ENCODE results near the gene MPRIP. TPM values are rescaled to one million over a fixed set of nuclear protein-coding genes. Genes with fewer than 3 reads are reported as not detected.
A peak's percentile ranks its signal among the peaks of the same experiment; 100 is the strongest.

Gene MPRIP
- total RNA-seq, 1 experiment from 2014 or later, result 443 TPM

DNA sequence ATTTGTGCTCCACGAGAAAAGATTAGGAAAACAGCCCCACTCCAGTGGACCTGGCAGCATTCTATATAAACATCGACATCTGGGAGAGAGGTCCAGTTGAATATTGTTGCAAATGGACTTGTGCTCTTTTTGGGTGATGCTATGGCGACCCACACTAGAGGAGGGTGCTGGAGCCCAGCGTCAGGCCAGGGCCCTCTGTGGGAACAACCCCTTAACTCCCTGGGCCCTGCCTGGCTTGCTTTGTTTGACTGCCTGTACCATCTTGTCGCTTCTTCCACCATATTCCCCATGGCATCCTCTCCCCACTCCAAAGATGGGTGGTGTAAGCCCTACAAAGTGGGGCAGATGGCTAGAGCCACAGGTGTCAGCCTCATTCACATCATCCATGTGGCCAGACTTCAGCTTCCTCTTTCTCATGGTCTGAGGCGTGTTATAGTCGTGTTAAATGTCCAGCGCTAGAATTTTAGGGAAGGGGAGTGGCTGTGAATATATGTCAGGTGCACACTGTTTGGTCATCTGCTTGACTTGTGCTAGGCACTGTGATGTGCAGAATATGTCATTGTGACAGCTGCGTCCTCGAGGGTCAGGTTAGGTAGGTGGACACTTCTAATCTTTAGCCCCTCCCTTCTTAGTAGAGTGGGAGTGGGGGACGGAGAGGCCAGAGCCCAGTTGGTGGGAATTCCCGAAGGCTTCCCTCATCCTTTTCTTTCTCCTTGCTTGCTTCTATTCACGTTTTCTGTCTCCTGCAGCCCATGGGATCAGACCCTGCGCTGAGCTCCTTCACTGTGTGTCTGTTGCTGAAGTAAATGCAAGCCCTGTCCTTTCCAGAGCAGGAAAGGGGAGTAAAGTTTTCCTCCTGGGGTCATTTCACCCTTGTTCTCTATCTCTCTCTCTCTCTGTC lies 49.8 kb downstream of the MPRIP start:
- TF ChIP-seq EZH2 (IDR thresholded peaks at IDR 0.05; ENCODE audit: low read depth), result no peak
- TF ChIP-seq, protein P1, sequence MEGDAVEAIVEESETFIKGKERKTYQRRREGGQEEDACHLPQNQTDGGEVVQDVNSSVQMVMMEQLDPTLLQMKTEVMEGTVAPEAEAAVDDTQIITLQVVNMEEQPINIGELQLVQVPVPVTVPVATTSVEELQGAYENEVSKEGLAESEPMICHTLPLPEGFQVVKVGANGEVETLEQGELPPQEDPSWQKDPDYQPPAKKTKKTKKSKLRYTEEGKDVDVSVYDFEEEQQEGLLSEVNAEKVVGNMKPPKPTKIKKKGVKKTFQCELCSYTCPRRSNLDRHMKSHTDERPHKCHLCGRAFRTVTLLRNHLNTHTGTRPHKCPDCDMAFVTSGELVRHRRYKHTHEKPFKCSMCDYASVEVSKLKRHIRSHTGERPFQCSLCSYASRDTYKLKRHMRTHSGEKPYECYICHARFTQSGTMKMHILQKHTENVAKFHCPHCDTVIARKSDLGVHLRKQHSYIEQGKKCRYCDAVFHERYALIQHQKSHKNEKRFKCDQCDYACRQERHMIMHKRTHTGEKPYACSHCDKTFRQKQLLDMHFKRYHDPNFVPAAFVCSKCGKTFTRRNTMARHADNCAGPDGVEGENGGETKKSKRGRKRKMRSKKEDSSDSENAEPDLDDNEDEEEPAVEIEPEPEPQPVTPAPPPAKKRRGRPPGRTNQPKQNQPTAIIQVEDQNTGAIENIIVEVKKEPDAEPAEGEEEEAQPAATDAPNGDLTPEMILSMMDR (conservative IDR thresholded peaks at IDR 0.05), result no peak
- Histone ChIP-seq H2AFZ (no peak overlapping the region), H3K79me2 (ENCODE audit: low read depth) (peaks cover 100% of the 10 kb centered on the region), H3K27me3 (ENCODE audit: insufficient read depth, low read depth) (no peaks in the 10 kb centered on the region), H3K36me3 (ENCODE audit: low read depth) (peaks cover 45% of the 10 kb centered on the region), H3K4me2 (no peak overlapping the region), H4K20me1 (ENCODE audit: insufficient read depth) (peaks cover 99% of the 10 kb centered on the region), H3K9me3 (ENCODE audit: insufficient read depth, low read depth) (no peaks in the 10 kb centered on the region), H3K4me1 (replicated peaks; ENCODE audit: insufficient read depth) (peaks cover 13% of the 10 kb centered on the region), H3K9me2 (ENCODE audit: insufficient read depth) (no peaks in the 10 kb centered on the region), H3K4me3 (no peak overlapping the region), H3F3A (ENCODE audit: insufficient read depth, low read depth) (peaks cover 95% of the 10 kb centered on the region), H3K27ac (peak overlapping the region; percentile 8)
- ChIA-PET CTCF (no interaction called here), POLR2A (ENCODE audit: unreplicated experiment) (no interaction called here)
- no peak for DNase-seq
- BruUV-seq (replicated peaks), result no TSS peak
- intact Hi-C loops (cut with micrococcal nuclease; ENCODE audit: unreplicated experiment), result no loop called here

DNA sequence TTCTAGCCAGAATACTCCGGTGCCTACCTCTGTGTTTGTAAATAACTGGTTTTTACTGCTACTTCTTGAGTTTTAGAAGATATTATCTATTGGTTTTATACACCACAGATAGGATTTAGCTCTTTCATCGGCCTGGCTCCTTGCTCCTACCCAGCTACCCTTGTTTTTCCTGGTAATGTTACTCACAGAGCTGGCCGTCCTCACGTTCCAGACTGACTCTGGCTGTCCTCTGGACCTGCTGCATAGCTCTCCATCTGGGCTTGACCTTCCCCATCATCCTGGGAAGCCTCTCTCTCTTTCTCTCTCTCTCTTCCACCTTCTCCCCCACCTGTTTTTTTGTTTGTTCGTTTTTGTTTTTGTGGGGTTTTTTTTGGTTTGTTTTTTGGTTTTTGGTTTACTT lies 51.5 kb downstream of the MPRIP start:
- no peaks in the 10 kb centered on the region for H3K9me3 ChIP-seq (ENCODE audit: insufficient read depth, low read depth)
- H3K9me2 ChIP-seq (ENCODE audit: insufficient read depth), result no peaks in the 10 kb centered on the region
- intact Hi-C loops (cut with micrococcal nuclease; ENCODE audit: unreplicated experiment), result no loop called here
- peaks cover 100% of the 10 kb centered on the region for H3K79me2 ChIP-seq (ENCODE audit: low read depth)
- peak overlapping the region; percentile 35; the same call in 1 of the 2 replicates for H3K27ac ChIP-seq
- no peak for TF ChIP-seq EZH2 (IDR thresholded peaks at IDR 0.05; ENCODE audit: low read depth)
- TF ChIP-seq, protein P1 (conservative IDR thresholded peaks at IDR 0.05), result no peak
- BruUV-seq (replicated peaks), result no TSS peak
- H3K36me3 ChIP-seq (ENCODE audit: low read depth), result peaks cover 33% of the 10 kb centered on the region
- H3K4me2 ChIP-seq, result no peak overlapping the region
- H3F3A ChIP-seq (ENCODE audit: insufficient read depth, low read depth), result peaks cover 91% of the 10 kb centered on the region
- peaks cover 97% of the 10 kb centered on the region for H4K20me1 ChIP-seq (ENCODE audit: insufficient read depth)
- DNase-seq, result no peak
- no peaks in the 10 kb centered on the region for H3K27me3 ChIP-seq (ENCODE audit: insufficient read depth, low read depth)
- POLR2A ChIA-PET (ENCODE audit: unreplicated experiment), result interaction anchor here (0.5 kb wide), 1 partner anchor 686 kb away, joined by 3 read pairs; no protein-coding TSS in a partner anchor
- no peak overlapping the region for H2AFZ ChIP-seq
- CTCF ChIA-PET, result interaction anchor here (0.6 kb wide), 1 partner anchor 149 kb away, joined by 3 read pairs; no protein-coding TSS in a partner anchor
- H3K4me1 ChIP-seq (replicated peaks; ENCODE audit: insufficient read depth), result peaks cover 8% of the 10 kb centered on the region
- no peak overlapping the region for H3K4me3 ChIP-seq

- Histone ChIP-seq H3K4me1 (replicated peaks; ENCODE audit: insufficient read depth) (no peaks in the 10 kb centered on the region; the same call in 1 of the 2 replicates), H3K27ac (peak overlapping the region; percentile 23), H3K27me3 (ENCODE audit: insufficient read depth, low read depth) (no peaks in the 10 kb centered on the region), H3K9me2 (ENCODE audit: insufficient read depth) (no peaks in the 10 kb centered on the region), H3K4me3 (no peak overlapping the region), H3K36me3 (ENCODE audit: low read depth) (peaks cover 33% of the 10 kb centered on the region), H3F3A (ENCODE audit: insufficient read depth, low read depth) (peaks cover 87% of the 10 kb centered on the region), H2AFZ (no peak overlapping the region), H3K9me3 (ENCODE audit: insufficient read depth, low read depth) (no peaks in the 10 kb centered on the region), H3K79me2 (ENCODE audit: low read depth) (peaks cover 100% of the 10 kb centered on the region), H3K4me2 (no peak overlapping the region), H4K20me1 (ENCODE audit: insufficient read depth) (peaks cover 96% of the 10 kb centered on the region)
- peak in 1 of 2 experiments; percentile 47 for DNase-seq
- no peak for TF ChIP-seq EZH2 (IDR thresholded peaks at IDR 0.05; ENCODE audit: low read depth)
- TF ChIP-seq, protein P1 (conservative IDR thresholded peaks at IDR 0.05), result no peak
- intact Hi-C loops (cut with micrococcal nuclease; ENCODE audit: unreplicated experiment), result no loop called here
- CTCF ChIA-PET, result no interaction called here
- POLR2A ChIA-PET (ENCODE audit: unreplicated experiment), result no interaction called here
- no TSS peak for BruUV-seq (replicated peaks)
Measured at GRCh38 chr17:17096438-17097178, 54.4 kb downstream of the MPRIP start.

All from PC-9 (cell line).